ENCODE measurements around the gene PRKAA1.

PRKAA1 gene

GRCh38 chr5:40801771-40802562 lies 3.8 kb upstream of the PRKAA1 start:
- H3K4me2 ChIP-seq (ENCODE audit: low read length): no peak overlapping the region

DNA sequence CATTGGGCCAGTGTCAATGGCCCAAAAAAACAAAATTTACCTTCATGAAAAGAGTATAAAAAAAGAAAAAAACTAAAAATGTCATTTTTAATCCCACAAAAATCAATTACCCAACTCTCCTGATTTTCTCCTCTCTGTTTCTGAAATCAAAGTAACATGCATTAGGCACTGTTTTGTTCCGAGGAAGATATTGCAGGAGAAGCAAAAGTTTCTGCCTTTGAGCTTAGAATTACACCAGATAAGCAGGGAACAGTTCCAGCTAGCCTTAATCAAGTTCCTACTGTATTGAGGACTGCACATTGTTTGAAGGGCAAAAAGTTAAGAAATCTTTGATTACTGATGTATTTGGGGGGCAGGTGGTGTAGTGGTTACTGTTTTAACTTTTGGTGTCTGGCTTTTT lies 1.1 kb upstream of the PRKAA1 start:
- H3K27ac ChIP-seq (ENCODE audit: low read depth, low read length, poor library complexity, severe bottlenecking): no peak overlapping the region
- 0 out of 2 replicates have a peak, but pooled peaks cover 4% of the 10 kb centered on the region for H3F3A ChIP-seq (ENCODE audit: insufficient read depth, low read length)
- no peaks in the 10 kb centered on the region; the same call in 1 of the 2 replicates for H3K27me3 ChIP-seq (ENCODE audit: insufficient read depth, low read length)
- H3K36me3 ChIP-seq (ENCODE audit: insufficient read depth, low read length): peaks cover 8% of the 10 kb centered on the region
- peak overlapping the region; percentile 99 for H3K4me3 ChIP-seq (ENCODE audit: low read depth, low read length, poor library complexity, severe bottlenecking)
- TF ChIP-seq, protein P1, sequence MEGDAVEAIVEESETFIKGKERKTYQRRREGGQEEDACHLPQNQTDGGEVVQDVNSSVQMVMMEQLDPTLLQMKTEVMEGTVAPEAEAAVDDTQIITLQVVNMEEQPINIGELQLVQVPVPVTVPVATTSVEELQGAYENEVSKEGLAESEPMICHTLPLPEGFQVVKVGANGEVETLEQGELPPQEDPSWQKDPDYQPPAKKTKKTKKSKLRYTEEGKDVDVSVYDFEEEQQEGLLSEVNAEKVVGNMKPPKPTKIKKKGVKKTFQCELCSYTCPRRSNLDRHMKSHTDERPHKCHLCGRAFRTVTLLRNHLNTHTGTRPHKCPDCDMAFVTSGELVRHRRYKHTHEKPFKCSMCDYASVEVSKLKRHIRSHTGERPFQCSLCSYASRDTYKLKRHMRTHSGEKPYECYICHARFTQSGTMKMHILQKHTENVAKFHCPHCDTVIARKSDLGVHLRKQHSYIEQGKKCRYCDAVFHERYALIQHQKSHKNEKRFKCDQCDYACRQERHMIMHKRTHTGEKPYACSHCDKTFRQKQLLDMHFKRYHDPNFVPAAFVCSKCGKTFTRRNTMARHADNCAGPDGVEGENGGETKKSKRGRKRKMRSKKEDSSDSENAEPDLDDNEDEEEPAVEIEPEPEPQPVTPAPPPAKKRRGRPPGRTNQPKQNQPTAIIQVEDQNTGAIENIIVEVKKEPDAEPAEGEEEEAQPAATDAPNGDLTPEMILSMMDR (IDR thresholded peaks at IDR 0.05; ENCODE audit: low read length): no peak
- no peak for TF ChIP-seq EZH2 (IDR thresholded peaks at IDR 0.05; ENCODE audit: borderline replicate concordance, low read length)
- peak overlapping the region; percentile 99 for H3K4me2 ChIP-seq (ENCODE audit: low read length)
- H3K4me1 ChIP-seq (ENCODE audit: insufficient read depth, low read length, severe bottlenecking): peaks cover 29% of the 10 kb centered on the region
- no peak overlapping the region for H2AFZ ChIP-seq (ENCODE audit: low read length)
- no peaks in the 10 kb centered on the region for H3K9me2 ChIP-seq (ENCODE audit: low read depth, low read length)
- H4K20me1 ChIP-seq (ENCODE audit: insufficient read depth, low read length): no peaks in the 10 kb centered on the region
- H3K9ac ChIP-seq (ENCODE audit: low read length): 0 out of 2 replicates have a peak overlapping the region, but pooled peaks have one; percentile 21
- H3K9me3 ChIP-seq (ENCODE audit: low read length): no peaks in the 10 kb centered on the region
- peaks cover 29% of the 10 kb centered on the region for H3K79me2 ChIP-seq (ENCODE audit: insufficient read depth, low read length)

More at GRCh38 chr5:40801771-40802562, 3.8 kb upstream of the PRKAA1 start:
- Histone ChIP-seq H2AFZ (ENCODE audit: low read length) (no peak overlapping the region), H3K9ac (ENCODE audit: low read length) (no peak overlapping the region), H3K27ac (ENCODE audit: low read depth, low read length, poor library complexity, severe bottlenecking) (no peak overlapping the region), H3K9me3 (ENCODE audit: low read length) (no peaks in the 10 kb centered on the region), H3K36me3 (ENCODE audit: insufficient read depth, low read length) (no peaks in the 10 kb centered on the region), H4K20me1 (ENCODE audit: insufficient read depth, low read length) (no peaks in the 10 kb centered on the region), H3K79me2 (ENCODE audit: insufficient read depth, low read length) (peaks cover 5% of the 10 kb centered on the region), H3K4me3 (ENCODE audit: low read depth, low read length, poor library complexity, severe bottlenecking) (no peak overlapping the region), H3K9me2 (ENCODE audit: low read depth, low read length) (no peaks in the 10 kb centered on the region), H3K4me1 (ENCODE audit: insufficient read depth, low read length, severe bottlenecking) (peaks cover 15% of the 10 kb centered on the region), H3K27me3 (ENCODE audit: insufficient read depth, low read length) (no peaks in the 10 kb centered on the region; the same call in 1 of the 2 replicates), H3F3A (ENCODE audit: insufficient read depth, low read length) (0 out of 2 replicates have a peak, but pooled peaks cover 4% of the 10 kb centered on the region)
- no peak for TF ChIP-seq EZH2 (IDR thresholded peaks at IDR 0.05; ENCODE audit: borderline replicate concordance, low read length)
- TF ChIP-seq, protein P1 (IDR thresholded peaks at IDR 0.05; ENCODE audit: low read length): no peak

DNA sequence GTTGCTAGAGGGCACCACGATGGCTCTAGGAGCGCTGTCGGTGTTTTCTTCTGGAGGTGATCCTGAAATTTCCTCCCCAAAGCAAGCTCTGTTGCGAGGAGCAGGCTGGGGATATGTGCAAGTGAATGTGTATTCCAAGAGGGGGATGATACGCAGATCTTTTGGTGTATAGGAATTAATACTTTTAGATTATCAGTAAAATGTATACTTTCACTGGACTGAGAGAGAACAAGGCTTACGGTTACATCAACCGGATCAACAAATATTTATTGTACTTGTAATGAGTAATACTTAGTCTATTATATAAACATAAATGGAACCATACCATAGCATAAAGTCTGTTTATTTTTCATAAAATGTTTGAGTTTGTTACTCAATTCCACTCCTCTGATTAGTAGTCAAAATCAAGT lies 632 bp upstream of the PRKAA1 start:
- TF ChIP-seq, protein P1 (IDR thresholded peaks at IDR 0.05; ENCODE audit: low read length): no peak
- no peak for TF ChIP-seq EZH2 (IDR thresholded peaks at IDR 0.05; ENCODE audit: borderline replicate concordance, low read length)
- Histone ChIP-seq H3K36me3 (ENCODE audit: insufficient read depth, low read length) (peaks cover 8% of the 10 kb centered on the region), H3K27me3 (ENCODE audit: insufficient read depth, low read length) (no peaks in the 10 kb centered on the region; the same call in 1 of the 2 replicates)

More for the DNA sequence above, 632 bp upstream of the PRKAA1 start:
- peaks cover 33% of the 10 kb centered on the region for H3K79me2 ChIP-seq (ENCODE audit: insufficient read depth, low read length)
- peak overlapping the region; percentile 99 for H3K4me3 ChIP-seq (ENCODE audit: low read depth, low read length, poor library complexity, severe bottlenecking)
- peak overlapping the region; percentile 66 for H3K27ac ChIP-seq (ENCODE audit: low read depth, low read length, poor library complexity, severe bottlenecking)
- peak overlapping the region; percentile 99 for H3K4me2 ChIP-seq (ENCODE audit: low read length)
- no peaks in the 10 kb centered on the region for H4K20me1 ChIP-seq (ENCODE audit: insufficient read depth, low read length)
- no peaks in the 10 kb centered on the region for H3K9me2 ChIP-seq (ENCODE audit: low read depth, low read length)
- 0 out of 2 replicates have a peak, but pooled peaks cover 4% of the 10 kb centered on the region for H3F3A ChIP-seq (ENCODE audit: insufficient read depth, low read length)
- peaks cover 29% of the 10 kb centered on the region for H3K4me1 ChIP-seq (ENCODE audit: insufficient read depth, low read length, severe bottlenecking)
- no peaks in the 10 kb centered on the region for H3K9me3 ChIP-seq (ENCODE audit: low read length)
- H3K9ac ChIP-seq (ENCODE audit: low read length): peak overlapping the region; percentile 86
- peak overlapping the region; percentile 100 for H2AFZ ChIP-seq (ENCODE audit: low read length)

Measured in OCI-LY1 (cell line).